Activated naive CD4-positive, alpha-beta T cell (primary cell): ENCODE results near the gene FRAT1.
"Not testable (repeated sequence)": the region's sequence is repeated elsewhere in the genome, so short reads cannot be mapped to it uniquely, and the experiment has no call there.

Source experiments
- DNase-seq, 4 experiments: peaks; one replicate each; lab custom pipeline; 2025; lab: John Stamatoyannopoulos, UW

FRAT1 gene

GRCh38 chr10:97334370-97335175, 15.5 kb downstream of the FRAT1 start, which contains the start of gene FRAT2:
Gene FRAT2 (minus strand): TSS chr10:97334729. CDS start chr10:97334572, 157 bp downstream.
- DNase-seq = peak; percentile 86 to 89 (median 87)

- no peak for DNase-seq
These were observed 16.1 kb downstream of the FRAT1 start for GRCh38 chr10:97335188-97335619.

- no peak for DNase-seq
These were observed 16.9 kb downstream of the FRAT1 start for GRCh38 chr10:97336006-97336405.

- DNase-seq = no peak
These were observed 17.4 kb downstream of the FRAT1 start for GRCh38 chr10:97336446-97336845.

GRCh38 chr10:97336942-97337831, 18.1 kb downstream of the FRAT1 start:
- DNase-seq = no peak

GRCh38 chr10:97338041-97338440, 19.0 kb downstream of the FRAT1 start:
- DNase-seq = no peak

- DNase-seq = no peak
These were observed 22.3 kb downstream of the FRAT1 start for GRCh38 chr10:97341416-97341815.

- DNase-seq = not testable (repeated sequence)
These were observed 24.6 kb downstream of the FRAT1 start for GRCh38 chr10:97343664-97344063.

- no peak for DNase-seq
These were observed 28.2 kb downstream of the FRAT1 start for GRCh38 chr10:97347317-97347716.

- DNase-seq = no peak
These were observed 30.9 kb downstream of the FRAT1 start for GRCh38 chr10:97349752-97350513.

- no peak for DNase-seq
These were observed 34.9 kb downstream of the FRAT1 start for GRCh38 chr10:97353945-97354344.

GRCh38 chr10:97355571-97355975, 36.5 kb downstream of the FRAT1 start:
- no peak for DNase-seq

GRCh38 chr10:97356318-97356914, 37.3 kb downstream of the FRAT1 start:
- DNase-seq = no peak

GRCh38 chr10:97356918-97357317, 37.8 kb downstream of the FRAT1 start:
- DNase-seq = no peak

GRCh38 chr10:97358349-97358748, 39.3 kb downstream of the FRAT1 start:
- DNase-seq = no peak

GRCh38 chr10:97358781-97359180, 39.7 kb downstream of the FRAT1 start:
- no peak for DNase-seq

GRCh38 chr10:97360705-97361536, 41.9 kb downstream of the FRAT1 start:
- no peak for DNase-seq

- no peak for DNase-seq
These were observed 42.4 kb downstream of the FRAT1 start for GRCh38 chr10:97361537-97361901.

GRCh38 chr10:97362310-97363033, 43.4 kb downstream of the FRAT1 start:
- DNase-seq = no peak

- DNase-seq = no peak
These were observed 44.0 kb downstream of the FRAT1 start for GRCh38 chr10:97363071-97363470.
